Stimulated activated CD4-positive, alpha-beta T cell treated with anti-CD3 and anti-CD28 coated beads, Interleukin-15, amount 100 ng/mL, for 1 hour (primary cell): ENCODE results near the gene PIGM.

Experiments
- DNase-seq, 2 donors: peaks; one replicate each; pipeline ENCODE4 v3.0.0-alpha.2; 2020; ENCODE audit warnings: low read depth in 1 of 2, low spot score in 1 of 2

The PIGM gene

GRCh38 chr1:160031365-160032164, at the start of gene PIGM:
PIGM (minus strand) TSS chr1:160031990; CDS start chr1:160031739, 251 bp downstream.
- peak; percentile 80 to 82 for DNase-seq

- no peak for DNase-seq
Observed at GRCh38 chr1:160081261-160081936, 49.6 kb upstream of the PIGM start, which contains the start of gene KCNJ9. KCNJ9 (plus strand) TSS chr1:160081538; CDS start chr1:160084031, 2,493 bp downstream.

- DNase-seq = no peak
Observed at GRCh38 chr1:160080381-160081100, 48.8 kb upstream of the PIGM start.

GRCh38 chr1:160079448-160079847, 47.7 kb upstream of the PIGM start:
- DNase-seq = no peak

GRCh38 chr1:160078512-160079195, 46.9 kb upstream of the PIGM start:
- peak in 1 of 2 donors; percentile 40 for DNase-seq

- DNase-seq = no peak
Observed at GRCh38 chr1:160077486-160077885, 45.7 kb upstream of the PIGM start.

- no peak for DNase-seq
Observed at GRCh38 chr1:160076295-160076694, 44.5 kb upstream of the PIGM start.

- no peak for DNase-seq
Observed at GRCh38 chr1:160075836-160076235, 44.0 kb upstream of the PIGM start.

- DNase-seq = no peak
Observed at GRCh38 chr1:160074865-160075264, 43.1 kb upstream of the PIGM start.

GRCh38 chr1:160071289-160071688, 39.5 kb upstream of the PIGM start:
- DNase-seq = no peak

GRCh38 chr1:160070243-160071163, 38.7 kb upstream of the PIGM start:
- peak; percentile 26 to 50 for DNase-seq

- no peak for DNase-seq
Observed at GRCh38 chr1:160069460-160070231, 37.9 kb upstream of the PIGM start, which contains the start of gene KCNJ10. KCNJ10 (minus strand) TSS chr1:160070160; CDS start chr1:160042532, 27,628 bp downstream.

- no peak for DNase-seq
Observed at GRCh38 chr1:160068225-160068624, 36.4 kb upstream of the PIGM start.

- no peak for DNase-seq
Observed at GRCh38 chr1:160066829-160067745, 35.3 kb upstream of the PIGM start.

GRCh38 chr1:160064746-160065145, 33.0 kb upstream of the PIGM start:
- no peak for DNase-seq

- no peak for DNase-seq
Observed at GRCh38 chr1:160064164-160064563, 32.4 kb upstream of the PIGM start.

- no peak for DNase-seq
Observed at GRCh38 chr1:160063176-160063575, 31.4 kb upstream of the PIGM start.

GRCh38 chr1:160062230-160062532, 30.4 kb upstream of the PIGM start:
- DNase-seq = no peak
